Panc1 (cell line): ENCODE measurements around the gene ANKRD65.

Experiments used
- CTCF ChIP-seq: fragments of 450-650 bp; IDR thresholded peaks from 2 replicates; pipeline ENCODE4 v1.5.1; 2017; ENCODE audit warnings: mild to moderate bottlenecking
- POLR2AphosphoS5 ChIP-seq: IDR thresholded peaks from 2 replicates; pipeline ENCODE4 v1.6.1; 2012; ENCODE audit warnings: mild to moderate bottlenecking, low read depth, low read length, moderate library complexity
- REST ChIP-seq, 2 experiments: IDR thresholded peaks; 2 replicates each; pipeline ENCODE4 v1.6.1; 2011 to 2012; ENCODE audit warnings: low read depth in 2 of 2, control low read depth in 1 of 2, low read length in 1 of 2, mild to moderate bottlenecking in 1 of 2, moderate library complexity in 1 of 2; ENCODE audit not compliant: insufficient read depth in 1 of 2
- TCF7L2 ChIP-seq: IDR thresholded peaks from 2 replicates; pipeline ENCODE4 v1.6.1; 2011; ENCODE audit warnings: mild to moderate bottlenecking, low read depth, low read length, inconsistent platforms

- no peak for TF ChIP-seq CTCF
- TF ChIP-seq REST (IDR thresholded peaks at IDR 0.05; ENCODE audit: insufficient read depth in 1 of 2, low read depth in 2 of 2, low read length in 1 of 2): no peak; a peak in 1 of 4 replicates
- peak; percentile 75 for TF ChIP-seq POLR2AphosphoS5
- TF ChIP-seq TCF7L2: 0 out of 2 replicates have a peak, but pooled peaks have one; percentile 15
Observed at GRCh38 chr1:1431845-1432273, 10.8 kb upstream of the ANKRD65 start.
